Measurements from ENCODE around the gene ITGA11. TPM values are rescaled to one million over a fixed set of nuclear protein-coding genes. Genes with fewer than 3 reads are reported as not detected.

Gene ITGA11
- total and polyA plus RNA-seq, 5 experiments from 2014 or later, result 0.02 to 0.11 (median 0.03) TPM; not detected in 2

DNA sequence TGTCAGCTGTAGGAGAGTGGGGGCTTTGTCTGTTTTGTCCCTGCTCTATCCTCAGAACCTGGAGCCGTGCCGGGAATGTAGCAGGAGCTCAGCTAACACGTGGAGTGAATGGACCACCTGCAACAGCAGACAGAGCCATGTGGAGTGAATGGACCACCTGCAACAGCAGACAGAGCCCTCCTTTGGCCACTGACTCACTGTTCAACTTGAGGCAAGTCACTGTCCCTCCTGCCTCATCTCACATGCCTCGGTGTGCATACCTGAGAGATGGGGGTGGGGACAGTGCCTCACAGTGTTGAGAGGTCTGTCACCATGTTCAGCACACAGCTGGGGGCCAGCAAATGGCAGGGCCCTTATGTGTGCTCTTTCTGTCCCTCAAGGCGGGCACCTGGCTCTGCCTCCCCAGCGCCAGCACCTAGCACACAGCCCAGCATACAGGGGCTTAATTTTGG lies 126.5 kb downstream of the ITGA11 start:
- peaks cover 0 to 12% (median 3%) of the 10 kb centered on the region in 5 donors for H3K27me3 Mint-ChIP-seq
- no peak for ATAC-seq
- no peak for DNase-seq
- H3K4me3 Mint-ChIP-seq, result no peak overlapping the region
- peaks cover 11 to 24% (median 22%) of the 10 kb centered on the region in 4 donors for H3K4me1 Mint-ChIP-seq
- no peak overlapping the region for H3K27ac Mint-ChIP-seq
- no peaks in the 10 kb centered on the region for H3K36me3 Mint-ChIP-seq
- POLR2A ChIA-PET, result interaction anchor here (0.8 to 2.5 kb wide), 5 partner anchors 8 to 47 kb away, joined by 3 to 20 read pairs (median 3); partner anchors contain the start of gene FEM1B
- no peaks in the 10 kb centered on the region for H3K9me3 Mint-ChIP-seq

- Mint-ChIP-seq H3K36me3 (no peaks in the 10 kb centered on the region), H3K27me3 (peaks cover 0 to 12% (median 3%) of the 10 kb centered on the region in 5 donors), H3K4me1 (peaks cover 11 to 31% (median 28%) of the 10 kb centered on the region in 4 donors), H3K27ac (peak overlapping the region in 1 of 10 donors; percentile 37), H3K9me3 (no peaks in the 10 kb centered on the region), H3K4me3 (peak overlapping the region in 1 of 10 donors; percentile 47)
- POLR2A ChIA-PET, result interaction anchor here (0.9 kb wide), 1 partner anchor 11 kb away, joined by 3 read pairs; no protein-coding TSS in a partner anchor
- ATAC-seq (no peak), DNase-seq (no peak)
Observed at GRCh38 chr15:68304589-68305337, 127.2 kb downstream of the ITGA11 start.

DNA sequence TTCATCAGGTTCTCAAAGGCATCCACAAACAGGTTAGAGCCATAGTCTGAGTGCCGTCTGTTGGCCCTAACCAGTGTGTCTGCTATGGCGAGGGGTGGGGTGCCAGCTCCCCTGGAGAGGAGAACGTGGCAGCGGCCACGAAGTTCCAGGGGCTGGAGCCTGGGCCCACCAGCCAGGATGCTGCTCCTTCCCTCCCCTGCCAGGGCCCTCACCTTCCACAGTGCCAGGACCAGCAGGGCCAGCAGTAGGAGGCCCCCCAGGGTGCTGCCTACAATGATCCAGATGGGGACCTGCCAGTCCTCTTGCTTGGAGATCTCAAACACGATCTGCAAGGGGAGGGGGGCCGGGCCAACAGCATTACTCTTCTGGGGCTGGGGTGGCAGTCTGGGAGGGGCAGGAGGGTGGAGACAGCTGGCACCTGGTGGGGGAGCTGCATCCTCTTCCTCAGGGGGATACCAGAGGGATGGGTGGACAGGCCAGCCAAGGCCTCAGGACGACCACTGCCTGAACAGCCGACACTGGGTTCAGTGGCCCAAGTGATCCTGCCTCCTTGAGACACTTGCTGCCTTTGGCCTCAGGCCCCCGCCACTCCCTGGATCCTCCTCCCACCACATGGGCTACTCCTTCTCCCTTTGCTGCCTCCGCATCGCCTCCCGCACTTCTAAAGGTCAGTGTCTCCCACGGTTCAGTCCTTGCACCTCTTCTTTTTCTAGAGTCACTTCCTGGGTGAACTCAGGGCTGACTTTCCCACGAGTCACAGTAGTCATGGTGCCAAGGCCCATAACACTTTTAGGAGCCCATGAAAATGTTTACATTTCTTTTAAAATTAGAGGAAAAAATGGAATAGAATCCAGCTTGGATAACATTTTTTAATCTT lies 128.2 kb downstream of the ITGA11 start:
- no peak overlapping the region for H3K4me3 Mint-ChIP-seq
- no peaks in the 10 kb centered on the region for H3K9me3 Mint-ChIP-seq
- peaks cover 0 to 12% (median 3%) of the 10 kb centered on the region in 5 donors for H3K27me3 Mint-ChIP-seq
- peak overlapping the region in 3 of 10 donors; percentile 37 to 75 (median 60) for H3K27ac Mint-ChIP-seq
- peaks cover 15 to 40% (median 36%) of the 10 kb centered on the region in 4 donors for H3K4me1 Mint-ChIP-seq
- no peaks in the 10 kb centered on the region for H3K36me3 Mint-ChIP-seq
- DNase-seq (no peak), ATAC-seq (no peak)
- POLR2A ChIA-PET, result interaction anchor here (1.6 kb wide), 1 partner anchor 26 kb away, joined by 11 read pairs; the partner anchor contains the start of gene FEM1B

- ATAC-seq, result no peak
- Mint-ChIP-seq H3K4me3 (no peak overlapping the region), H3K9me3 (no peaks in the 10 kb centered on the region), H3K27ac (peak overlapping the region in 1 of 10 donors; percentile 13), H3K27me3 (peaks cover 0 to 12% (median 3%) of the 10 kb centered on the region in 5 donors), H3K36me3 (no peaks in the 10 kb centered on the region), H3K4me1 (peaks cover 15 to 44% (median 41%) of the 10 kb centered on the region in 4 donors)
- no peak for DNase-seq
- POLR2A ChIA-PET, result interaction anchor here (1.6 kb wide), 1 partner anchor 25 kb away, joined by 11 read pairs; the partner anchor contains the start of gene FEM1B
Observed at GRCh38 chr15:68303134-68303533, 128.8 kb downstream of the ITGA11 start.

GRCh38 chr15:68302729-68303128 lies 129.2 kb downstream of the ITGA11 start:
- Mint-ChIP-seq H3K27me3 (peaks cover 0 to 12% (median 3%) of the 10 kb centered on the region in 5 donors), H3K27ac (no peak overlapping the region), H3K36me3 (no peaks in the 10 kb centered on the region), H3K4me3 (no peak overlapping the region), H3K4me1 (peaks cover 17 to 47% (median 45%) of the 10 kb centered on the region in 4 donors), H3K9me3 (no peaks in the 10 kb centered on the region)
- POLR2A ChIA-PET, result interaction anchor here (1.6 kb wide), 1 partner anchor 25 kb away, joined by 11 read pairs; the partner anchor contains the start of gene FEM1B
- DNase-seq (no peak), ATAC-seq (no peak)

- Mint-ChIP-seq H3K9me3 (no peaks in the 10 kb centered on the region), H3K4me3 (peak overlapping the region in 4 of 10 donors; percentile 6 to 48 (median 24)), H3K27ac (peak overlapping the region in 7 of 10 donors; percentile 15 to 82 (median 69)), H3K36me3 (peaks cover 0 to 7% (median 0%) of the 10 kb centered on the region in 3 donors), H3K4me1 (peaks cover 15 to 43% (median 40%) of the 10 kb centered on the region in 4 donors), H3K27me3 (no peaks in the 10 kb centered on the region)
- POLR2A ChIA-PET, result interaction anchor here (5.7 kb wide), 1 partner anchor 23 kb away, joined by 27 read pairs; the partner anchor contains the start of gene FEM1B
- DNase-seq (no peak), ATAC-seq (peak in 1 of 2 donors; percentile 29)
Observed at GRCh38 chr15:68301301-68301700, 130.7 kb downstream of the ITGA11 start.

GRCh38 chr15:68300115-68300940 lies 131.6 kb downstream of the ITGA11 start:
- Mint-ChIP-seq H3K36me3 (peaks cover 3 to 7% (median 4%) of the 10 kb centered on the region in 3 donors), H3K27ac (peak overlapping the region in 8 of 10 donors; percentile 19 to 95 (median 83)), H3K27me3 (no peaks in the 10 kb centered on the region), H3K4me1 (peaks cover 15 to 43% (median 37%) of the 10 kb centered on the region in 4 donors), H3K9me3 (no peaks in the 10 kb centered on the region), H3K4me3 (peak overlapping the region in 4 of 10 donors; percentile 16 to 88 (median 82))
- DNase-seq (no peak), ATAC-seq (no peak)
- POLR2A ChIA-PET, result interaction anchor here (5.7 kb wide), 1 partner anchor 22 kb away, joined by 27 read pairs; the partner anchor contains the start of gene FEM1B

- Mint-ChIP-seq H3K4me3 (peak overlapping the region; percentile 71 to 88 (median 82)), H3K4me1 (peaks cover 15 to 43% (median 42%) of the 10 kb centered on the region in 4 donors), H3K9me3 (no peaks in the 10 kb centered on the region), H3K27me3 (no peaks in the 10 kb centered on the region), H3K36me3 (peaks cover 3 to 13% (median 5%) of the 10 kb centered on the region in 3 donors), H3K27ac (peak overlapping the region; percentile 77 to 95 (median 92))
- POLR2A ChIA-PET, result interaction anchor here (5.7 kb wide), 1 partner anchor 22 kb away, joined by 27 read pairs; the partner anchor contains the start of gene FEM1B
- ATAC-seq (peak; percentile 17 to 23), DNase-seq (no peak)
Observed at GRCh38 chr15:68299436-68299835, 132.5 kb downstream of the ITGA11 start.

DNA sequence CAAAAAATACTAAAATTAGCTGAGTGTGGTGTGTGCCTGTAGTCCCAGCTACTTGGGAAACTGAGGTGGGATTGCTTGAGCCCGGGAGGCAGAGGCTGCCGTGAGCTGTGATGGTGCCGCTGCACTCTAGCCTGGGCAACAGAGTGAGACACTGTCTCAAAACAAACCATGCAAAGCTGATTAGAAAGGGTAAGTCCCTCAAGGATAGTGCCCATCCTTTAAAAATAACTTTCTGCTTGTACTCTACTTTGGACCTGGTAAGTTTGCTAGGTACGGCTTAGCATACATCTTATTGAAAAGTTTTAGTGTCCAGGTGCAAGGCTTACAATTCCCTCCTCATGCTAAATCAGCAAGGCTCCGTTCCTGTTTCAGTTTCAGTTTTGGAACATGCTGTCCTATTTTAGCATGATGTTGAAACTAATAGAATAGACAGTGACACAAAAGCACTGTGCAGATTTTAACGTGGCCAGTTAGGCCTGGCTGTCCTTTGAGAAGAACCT lies 133.0 kb downstream of the ITGA11 start:
- Mint-ChIP-seq H3K4me3 (peak overlapping the region; percentile 74 to 88 (median 83)), H3K36me3 (peaks cover 3 to 14% (median 5%) of the 10 kb centered on the region in 3 donors), H3K27me3 (no peaks in the 10 kb centered on the region), H3K9me3 (no peaks in the 10 kb centered on the region), H3K27ac (peak overlapping the region; percentile 77 to 95 (median 92)), H3K4me1 (peaks cover 13 to 47% (median 43%) of the 10 kb centered on the region in 4 donors)
- peak; percentile 84 to 86 for ATAC-seq
- DNase-seq, result peak in 5 of 10 donors; percentile 17 to 49 (median 35)
- POLR2A ChIA-PET, result interaction anchor here (5.7 kb wide), 1 partner anchor 21 kb away, joined by 27 read pairs; the partner anchor contains the start of gene FEM1B

DNA sequence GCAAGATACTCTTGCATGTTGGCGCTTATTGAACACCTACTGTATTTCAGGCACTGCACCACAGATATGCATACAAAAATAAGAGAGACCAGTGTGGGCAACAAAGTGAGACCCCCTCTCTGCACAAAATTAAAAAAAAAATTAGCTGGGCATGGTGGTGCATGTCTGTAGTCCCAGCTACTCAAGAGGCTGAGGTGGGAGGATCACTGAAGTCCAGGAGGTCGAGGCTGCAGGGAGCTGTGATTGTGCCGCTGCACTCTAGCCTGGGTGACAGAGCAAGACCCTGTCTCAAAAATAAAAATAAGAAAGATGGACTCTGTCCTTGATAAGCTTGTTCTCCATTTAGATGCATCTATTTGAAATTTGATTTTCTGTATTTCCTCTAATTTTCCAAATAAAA lies 133.6 kb downstream of the ITGA11 start:
- no peaks in the 10 kb centered on the region for H3K9me3 Mint-ChIP-seq
- H3K36me3 Mint-ChIP-seq, result peaks cover 3 to 18% (median 5%) of the 10 kb centered on the region in 3 donors
- no peaks in the 10 kb centered on the region for H3K27me3 Mint-ChIP-seq
- peak overlapping the region; percentile 77 to 95 (median 92) for H3K27ac Mint-ChIP-seq
- POLR2A ChIA-PET, result interaction anchor here (5.7 kb wide), 1 partner anchor 21 kb away, joined by 27 read pairs; the partner anchor contains the start of gene FEM1B
- peaks cover 13 to 48% (median 47%) of the 10 kb centered on the region in 4 donors for H3K4me1 Mint-ChIP-seq
- ATAC-seq (no peak), DNase-seq (no peak)
- H3K4me3 Mint-ChIP-seq, result peak overlapping the region; percentile 74 to 88 (median 83)

Measured in naive thymus-derived CD8-positive, alpha-beta T cell (primary cell).